Urothelium cell line (cell line): ENCODE data around the gene KLHL42.

Experiments
- DNase-seq: peaks from one replicate; pipeline ENCODE4 v3.0.0; 2011; ENCODE audit warnings: low spot score, mixed read lengths
- FAIRE-seq: peaks from 2 replicates; lab custom pipeline; 2011; peaks lifted over from hg19 to GRCh38; lab: Jason Lieb, UNC

The KLHL42 gene

GRCh38 chr12:27780612-27781408 lies 777 bp downstream of the KLHL42 start:
- no peak for FAIRE-seq
- DNase-seq, result peak; percentile 38

DNA sequence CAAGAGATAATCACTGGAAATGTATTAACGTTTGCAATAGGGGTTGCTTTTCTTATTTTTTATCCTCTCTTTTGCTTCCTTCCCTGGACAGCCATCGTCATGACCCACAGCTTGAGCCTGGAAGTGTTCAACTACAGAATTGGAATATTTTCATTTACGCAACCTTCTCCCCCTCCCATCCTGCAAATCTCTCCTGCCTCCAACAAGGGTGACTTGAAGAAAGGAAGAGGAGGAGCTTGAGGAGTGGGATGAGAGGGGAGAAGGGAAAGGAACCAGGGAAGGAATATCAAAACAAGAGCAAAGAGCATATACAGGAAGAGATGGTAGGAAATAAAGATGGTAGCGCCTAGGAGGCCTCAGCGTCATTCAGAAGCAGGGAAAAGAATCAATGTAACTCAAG lies 1.6 kb downstream of the KLHL42 start:
- DNase-seq (no peak), FAIRE-seq (no peak)

GRCh38 chr12:27782481-27782880 lies 2.4 kb downstream of the KLHL42 start:
- DNase-seq (no peak), FAIRE-seq (no peak)

GRCh38 chr12:27785882-27786570 lies 6.0 kb downstream of the KLHL42 start:
- no peak for FAIRE-seq
- no peak for DNase-seq

- no peak for FAIRE-seq
Observed at GRCh38 chr12:27787559-27787958, 7.5 kb downstream of the KLHL42 start.

DNA sequence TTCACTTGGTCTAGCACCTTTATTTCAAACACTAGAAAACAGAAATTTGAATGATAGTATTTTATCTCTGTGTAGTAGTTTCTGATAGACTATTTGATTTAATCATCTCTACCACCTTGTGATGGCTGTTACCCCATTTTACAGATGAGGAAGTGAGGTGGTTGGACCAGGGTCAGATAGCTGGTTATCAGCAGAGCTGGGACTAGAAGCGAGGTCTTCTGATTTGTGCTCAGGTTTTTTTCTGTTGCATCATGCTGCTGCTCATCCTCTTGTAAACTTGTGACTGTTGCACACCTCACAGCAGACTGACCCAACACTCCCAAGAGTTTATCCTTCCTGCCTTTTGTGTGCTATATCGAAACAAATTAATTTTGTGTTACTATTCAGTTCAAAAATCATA lies 10.1 kb downstream of the KLHL42 start:
- no peak for FAIRE-seq
- DNase-seq, result no peak

More at GRCh38 chr12:27787559-27787958, 7.5 kb downstream of the KLHL42 start:
- DNase-seq, result no peak

GRCh38 chr12:27794818-27795584 lies 15.0 kb downstream of the KLHL42 start:
- FAIRE-seq (no peak), DNase-seq (no peak)

DNA sequence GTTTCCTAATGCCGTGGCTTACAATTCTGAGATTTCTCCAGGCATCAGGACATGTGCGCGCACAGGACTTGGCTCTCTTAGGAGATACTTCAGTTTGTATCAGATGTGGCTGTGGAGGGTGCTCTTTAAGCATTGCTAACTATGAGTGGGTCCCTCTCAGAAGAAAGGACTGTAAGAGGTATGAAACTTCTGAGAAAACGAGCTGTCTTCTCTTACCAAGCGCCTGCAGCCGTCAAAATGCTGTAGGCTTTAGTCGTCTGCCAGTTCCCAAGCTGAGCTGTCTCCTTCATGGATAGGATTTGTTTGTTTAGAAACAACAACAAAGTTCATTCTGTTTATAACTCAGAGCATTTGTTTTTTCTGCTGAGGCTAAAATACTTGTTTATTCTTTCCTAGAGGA lies 16.1 kb downstream of the KLHL42 start:
- FAIRE-seq, result no peak
- no peak for DNase-seq

GRCh38 chr12:27797301-27798025 lies 17.4 kb downstream of the KLHL42 start:
- FAIRE-seq (no peak), DNase-seq (no peak)

- no peak for FAIRE-seq
Observed at GRCh38 chr12:27800819-27801218, 20.8 kb downstream of the KLHL42 start.

DNA sequence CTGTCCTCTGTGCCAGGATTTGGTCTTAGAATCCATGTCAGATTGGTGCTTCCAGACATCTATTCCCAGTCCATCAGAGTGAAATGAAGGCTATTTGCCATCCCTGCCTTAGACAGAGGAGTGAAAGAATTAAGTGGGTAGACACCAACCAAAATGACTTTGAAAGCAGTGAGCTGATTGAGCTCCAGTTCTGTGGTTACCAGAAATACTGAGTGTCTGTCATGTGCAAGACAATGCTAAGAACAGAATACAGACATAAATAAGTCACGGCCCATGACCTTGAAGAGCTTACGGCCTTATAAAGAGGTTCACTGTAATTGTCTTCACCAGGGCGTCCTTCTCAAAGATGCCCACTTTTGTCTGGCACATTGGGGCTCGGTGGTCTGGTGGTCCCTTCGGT lies 21.6 kb downstream of the KLHL42 start:
- DNase-seq (no peak), FAIRE-seq (no peak)

More at GRCh38 chr12:27800819-27801218, 20.8 kb downstream of the KLHL42 start:
- DNase-seq, result no peak

- FAIRE-seq, result no peak
- no peak for DNase-seq
Observed at GRCh38 chr12:27802511-27802910, 22.5 kb downstream of the KLHL42 start.

GRCh38 chr12:27802936-27803335 lies 22.9 kb downstream of the KLHL42 start:
- DNase-seq (no peak), FAIRE-seq (no peak)

- FAIRE-seq, result no peak
- DNase-seq, result no peak
Observed at GRCh38 chr12:27805238-27805637, 25.2 kb downstream of the KLHL42 start.

DNA sequence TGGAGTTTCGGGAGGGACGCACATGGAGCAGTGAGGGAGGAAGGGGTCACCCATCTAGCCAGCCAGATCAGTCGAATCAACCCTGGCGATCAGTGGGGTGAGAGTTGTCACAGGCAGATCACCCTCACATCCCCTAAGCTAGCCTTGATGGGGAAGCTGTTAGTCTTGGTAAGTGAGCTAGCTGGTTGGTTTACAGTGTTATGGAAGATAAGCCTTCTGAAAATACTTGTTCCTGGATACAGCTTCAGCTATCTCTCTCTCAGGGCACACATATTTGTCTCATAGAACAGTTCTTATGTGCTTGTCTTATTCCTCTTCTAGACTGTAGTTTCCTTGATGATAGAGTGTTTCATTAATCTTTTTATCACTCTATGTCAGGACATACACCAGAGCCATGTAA lies 26.2 kb downstream of the KLHL42 start:
- no peak for DNase-seq
- FAIRE-seq, result peak; percentile 58

- FAIRE-seq (no peak), DNase-seq (no peak)
Observed at GRCh38 chr12:27807063-27807703, 27.1 kb downstream of the KLHL42 start.

GRCh38 chr12:27808841-27809240 lies 28.8 kb downstream of the KLHL42 start:
- no peak for DNase-seq
- no peak for FAIRE-seq

DNA sequence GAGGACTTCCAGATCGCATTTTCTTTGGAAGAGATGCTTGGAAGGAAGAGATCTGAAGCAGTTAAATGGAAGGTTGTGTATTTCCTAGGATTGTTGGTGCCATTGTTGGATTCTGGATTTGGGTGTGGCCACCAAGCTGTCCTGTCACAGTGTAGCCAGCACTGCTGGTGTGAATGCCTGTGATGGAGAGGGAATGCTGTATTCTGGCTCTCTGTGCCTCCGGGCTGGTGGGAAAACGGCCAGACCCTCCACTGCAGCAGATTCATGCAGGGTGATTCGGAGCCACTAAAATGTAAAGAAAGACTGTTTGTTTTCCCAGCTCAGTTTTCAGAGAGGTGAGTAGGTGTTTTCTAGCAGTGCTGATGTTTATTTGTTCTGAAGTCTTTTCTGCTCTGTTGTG lies 30.7 kb downstream of the KLHL42 start:
- FAIRE-seq (no peak), DNase-seq (no peak)

DNA sequence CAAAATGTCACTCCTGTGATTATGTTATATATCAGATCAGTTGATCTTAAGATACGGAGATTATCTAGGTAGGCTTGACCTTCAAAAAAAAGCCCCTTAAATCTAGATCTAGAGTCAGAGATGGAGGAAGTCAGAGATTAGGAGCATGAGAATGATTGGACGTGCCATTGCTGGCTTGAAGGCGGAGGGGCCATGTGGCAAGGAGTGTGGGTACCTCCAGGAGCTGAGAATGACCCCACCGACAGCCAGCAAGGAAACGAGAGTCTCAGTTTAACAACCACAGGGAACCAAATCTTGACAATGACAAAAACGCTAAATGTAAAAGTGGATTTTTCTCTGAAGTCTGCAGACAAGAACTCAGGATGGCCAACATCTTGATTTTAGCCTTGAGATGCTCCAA lies 32.5 kb downstream of the KLHL42 start:
- DNase-seq (no peak), FAIRE-seq (no peak)

- DNase-seq (no peak), FAIRE-seq (no peak)
Observed at GRCh38 chr12:27814411-27814810, 34.4 kb downstream of the KLHL42 start.
